GM19452 (cell line): ENCODE measurements around the gene ZKSCAN3.
A peak's percentile ranks its signal among the peaks of the same experiment; 100 is the strongest.
"Not testable (repeated sequence)": the region's sequence is repeated elsewhere in the genome, so short reads cannot be mapped to it uniquely, and the experiment has no call there.

ENCODE experiments used
- ATAC-seq: cut with Tn5 transposase; IDR thresholded peaks from one replicate; pipeline ENCODE4 v1.9.1; 2021; ENCODE audit not compliant: unreplicated experiment

The ZKSCAN3 gene

DNA sequence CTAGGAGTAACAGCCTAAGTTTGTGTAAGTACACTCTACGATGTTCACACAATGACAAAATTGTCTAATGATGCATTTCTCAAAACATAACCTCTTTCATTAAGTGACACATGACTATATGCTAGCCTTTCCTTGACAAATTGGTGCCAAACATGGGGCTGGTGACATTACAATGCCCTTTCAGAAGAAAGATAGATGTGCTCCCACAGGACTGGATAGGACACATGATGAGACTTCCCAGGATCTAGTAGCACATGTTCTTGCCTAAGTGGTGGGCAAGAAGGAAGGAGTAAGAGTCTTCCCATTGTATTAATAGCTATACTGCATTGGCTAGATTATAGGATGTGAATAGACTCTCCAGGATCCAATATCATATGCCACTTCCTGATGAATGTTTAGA is 21.5 kb downstream of the ZKSCAN3 start:
- no peak for ATAC-seq

DNA sequence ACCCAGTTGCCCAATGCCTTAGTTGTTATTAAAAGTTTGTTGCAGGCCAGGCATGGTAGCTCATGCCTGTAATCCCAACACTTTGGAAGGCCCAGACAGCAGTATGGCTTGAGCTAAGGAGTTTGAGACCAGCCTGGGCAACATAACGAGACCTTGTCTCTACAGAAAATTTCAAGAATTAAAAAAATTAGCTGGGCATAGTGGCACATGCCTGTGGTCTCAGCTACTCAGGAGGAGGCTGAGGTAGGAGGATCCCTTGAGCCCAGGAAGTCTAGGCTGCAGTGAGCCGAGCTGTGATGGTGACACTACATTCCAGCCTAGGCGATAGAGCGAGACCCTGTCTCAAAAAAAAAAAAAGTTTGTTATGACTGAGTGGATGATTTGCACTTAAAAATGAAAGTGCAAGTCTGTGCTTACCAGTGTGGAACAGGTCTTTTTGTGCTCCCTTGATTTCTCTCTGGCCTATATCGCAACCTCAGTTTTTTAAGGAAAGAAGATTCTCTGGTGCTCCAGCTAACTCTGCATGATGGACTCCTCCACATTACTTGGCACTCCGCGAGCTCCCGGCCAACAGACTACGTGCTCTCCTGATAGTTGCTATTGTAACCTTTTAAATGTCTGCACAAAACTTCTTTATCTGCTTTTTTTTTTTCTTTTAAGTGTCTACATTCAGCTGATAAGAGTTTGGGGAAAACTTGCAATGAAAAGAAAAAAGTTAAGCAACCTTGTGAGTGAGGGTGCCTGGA is 22.1 kb downstream of the ZKSCAN3 start:
- no peak for ATAC-seq

DNA sequence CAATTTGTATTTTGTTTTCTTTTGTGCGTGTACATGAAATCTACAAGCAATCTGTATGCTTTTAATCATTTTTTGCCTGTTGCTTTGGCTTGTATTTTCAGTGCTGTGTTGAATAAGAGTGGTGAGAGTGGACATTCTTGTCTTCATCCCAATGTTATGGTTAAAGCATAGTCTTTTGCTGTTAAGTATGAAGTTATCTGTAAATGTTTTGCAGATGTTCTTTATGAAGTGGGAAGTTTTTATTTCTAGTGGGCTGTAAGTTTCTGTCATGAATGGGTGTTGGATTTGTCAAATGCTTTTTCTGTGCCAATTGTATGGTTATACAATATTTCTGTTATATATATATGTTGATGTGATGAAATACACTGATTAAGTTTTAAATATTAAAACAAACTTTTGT is 24.2 kb downstream of the ZKSCAN3 start:
- no peak for ATAC-seq

DNA sequence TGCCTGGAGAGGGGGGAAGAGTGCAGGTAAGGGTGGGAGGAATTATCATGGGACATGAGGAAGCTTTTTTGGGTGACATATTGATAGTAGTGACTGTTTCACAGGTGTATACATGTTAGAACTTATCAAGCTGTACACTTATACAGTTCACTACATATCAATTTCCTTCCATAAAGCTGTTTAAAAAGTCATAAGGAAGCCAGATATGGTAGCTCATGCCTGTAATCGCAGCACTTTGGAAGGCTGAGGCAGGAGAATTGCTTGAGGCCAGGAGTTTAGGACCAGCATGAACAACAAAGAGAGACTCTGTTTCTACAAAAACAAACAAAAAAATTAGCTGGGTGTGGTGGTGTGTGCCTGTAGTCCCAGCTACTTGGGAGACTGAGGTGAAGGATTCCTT is 28.1 kb downstream of the ZKSCAN3 start:
- ATAC-seq: no peak

DNA sequence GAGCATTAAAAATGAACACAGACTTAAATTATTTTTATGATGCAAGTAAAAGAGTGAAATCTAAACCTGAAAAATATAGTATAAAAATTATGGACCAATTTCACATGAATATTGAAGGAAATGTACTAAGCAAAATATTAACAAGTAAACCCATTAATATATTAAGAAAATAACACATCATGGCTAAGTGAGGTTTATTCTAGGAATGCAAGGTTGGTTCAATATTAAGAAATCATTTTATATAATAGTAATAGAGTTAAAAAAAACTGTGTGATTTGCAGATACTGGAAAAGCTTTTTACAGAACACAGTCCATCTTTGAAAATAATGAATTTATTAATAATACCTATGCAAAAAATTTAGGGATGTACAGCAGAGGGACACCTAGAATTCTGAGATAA is 28.9 kb downstream of the ZKSCAN3 start:
- ATAC-seq: no peak

DNA sequence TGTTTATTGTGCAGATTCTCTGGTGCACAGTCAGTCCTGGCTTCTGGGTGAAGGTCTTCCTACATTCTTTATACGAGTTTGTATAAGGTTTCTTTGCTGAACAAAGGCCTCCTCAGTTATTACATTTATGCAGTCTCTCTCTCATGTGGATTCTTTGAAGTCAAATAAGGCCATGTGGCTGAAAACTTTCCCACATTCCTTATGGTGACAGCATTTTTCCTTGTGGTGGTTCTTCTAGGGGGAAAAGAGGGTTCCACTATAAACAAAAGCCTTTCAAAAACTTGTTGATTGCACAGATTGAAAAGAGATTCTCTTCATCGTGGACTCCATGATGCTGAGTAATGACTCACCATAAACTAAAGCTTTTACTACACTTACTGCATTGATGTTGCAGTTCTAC is 30.6 kb downstream of the ZKSCAN3 start:
- no peak for ATAC-seq

DNA sequence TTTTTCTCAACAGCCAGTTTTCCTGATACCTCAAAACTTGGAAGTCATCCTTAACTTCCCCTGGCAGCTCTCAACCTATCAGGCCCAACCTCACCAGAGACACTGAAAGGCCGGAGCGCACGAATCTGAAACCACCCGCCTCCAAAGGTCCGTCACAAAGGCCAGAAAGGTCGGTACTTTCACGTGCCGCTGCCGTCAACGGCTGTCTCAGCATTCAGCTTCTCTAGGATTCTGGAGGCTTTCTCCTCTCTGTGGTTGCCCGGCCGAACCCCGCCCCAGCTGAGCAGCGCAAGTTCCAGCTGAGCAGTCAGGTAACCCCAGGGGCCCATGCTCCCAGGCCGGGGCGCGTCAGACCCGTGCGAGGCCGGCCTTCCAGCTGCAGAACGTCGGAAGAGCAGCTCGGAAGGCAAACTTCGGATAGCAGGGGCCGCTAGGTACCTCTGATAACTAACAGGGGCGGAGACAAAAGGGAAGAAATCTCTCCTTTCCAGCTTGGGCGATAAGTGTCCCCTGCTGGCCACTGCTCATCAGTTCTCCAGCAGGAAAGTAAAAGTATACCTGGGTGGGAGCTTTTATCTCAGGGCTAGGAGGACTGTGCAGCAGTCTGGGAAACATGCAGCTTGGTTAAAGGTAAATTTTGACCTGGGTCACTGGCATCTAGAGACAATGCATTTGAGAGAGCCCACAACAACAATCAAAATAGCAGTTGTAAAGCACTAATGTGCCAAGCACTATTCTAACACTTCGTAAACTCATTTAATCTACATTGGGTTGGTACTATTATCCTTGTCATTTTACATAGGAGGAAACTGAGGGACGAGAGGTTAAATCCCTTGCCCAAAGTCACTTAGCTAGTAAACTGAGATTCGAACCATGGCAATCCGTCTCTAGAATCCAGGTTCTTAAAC is 33.7 kb downstream of the ZKSCAN3 start:
- peak; percentile 88 for ATAC-seq

DNA sequence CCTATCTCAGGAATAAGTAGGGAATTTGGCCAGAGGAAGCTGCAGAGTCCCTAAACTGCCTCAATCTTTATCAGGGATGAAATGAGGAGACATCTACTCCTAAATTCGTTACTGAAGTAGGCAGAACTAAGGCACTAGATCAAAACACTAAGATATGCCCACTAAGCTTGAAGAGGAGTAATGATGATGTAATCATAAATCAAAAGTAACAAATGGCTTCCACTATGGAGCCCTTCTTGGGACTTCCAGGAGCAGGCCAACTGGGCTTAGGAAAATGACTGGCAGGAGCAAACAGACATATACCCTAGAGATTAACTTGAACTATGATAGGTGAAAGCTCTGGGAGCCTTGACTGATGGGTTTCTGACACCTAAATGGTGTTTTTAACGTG is 34.4 kb downstream of the ZKSCAN3 start:
- ATAC-seq: no peak

DNA sequence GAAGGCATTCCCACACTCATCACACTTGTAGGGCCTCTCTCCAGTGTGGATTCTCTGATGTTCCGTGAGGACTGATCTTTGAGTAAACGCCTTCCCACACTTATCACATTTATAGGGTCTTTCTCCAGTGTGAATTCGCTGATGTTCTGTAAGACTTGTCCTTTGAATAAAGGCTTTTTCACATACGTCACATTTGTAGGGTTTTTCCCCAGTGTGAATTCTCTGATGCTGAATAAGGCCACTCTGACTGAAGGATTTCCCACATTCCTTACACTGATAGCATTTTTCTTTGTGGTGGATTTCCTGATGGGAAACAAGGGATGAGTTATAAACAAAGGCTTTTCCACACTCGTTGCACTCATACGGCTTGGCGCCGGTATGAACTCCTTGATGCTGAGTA is 40.9 kb downstream of the ZKSCAN3 start:
- ATAC-seq: no peak

DNA sequence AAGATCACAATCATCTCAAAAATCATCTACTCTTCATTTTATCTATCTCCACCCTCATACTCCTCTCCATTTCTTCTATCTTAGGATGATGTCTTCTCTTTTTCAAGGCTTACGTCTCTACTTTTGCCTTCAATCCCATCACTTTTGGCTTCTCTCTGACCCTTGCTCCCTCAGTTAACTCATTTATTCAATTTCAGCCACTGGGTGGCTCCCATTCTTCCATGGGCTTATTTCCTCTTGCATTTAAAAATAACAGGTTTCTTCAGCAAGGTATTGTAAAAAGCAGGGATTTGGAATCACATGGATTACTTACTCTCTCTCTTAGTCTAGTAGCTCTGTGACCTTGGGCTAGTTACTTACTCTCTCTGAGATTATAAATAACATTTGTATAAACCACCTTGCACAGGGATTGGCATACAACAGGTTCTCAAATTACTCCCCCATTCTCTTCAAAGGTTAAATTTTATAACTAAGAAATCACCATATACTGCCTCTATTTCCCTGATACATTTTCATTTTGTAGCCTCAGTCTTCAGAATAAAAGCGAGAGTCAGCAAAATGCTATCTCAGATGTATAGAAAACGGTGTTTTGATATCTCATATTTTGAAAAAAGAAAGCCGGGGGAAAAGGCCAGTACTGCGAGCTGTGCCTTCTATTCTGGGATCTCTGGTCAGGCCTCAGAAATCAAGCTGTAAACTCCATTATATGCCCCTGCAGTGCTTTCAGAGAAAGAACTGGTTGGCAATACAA is 44.3 kb downstream of the ZKSCAN3 start:
- ATAC-seq: no peak

DNA sequence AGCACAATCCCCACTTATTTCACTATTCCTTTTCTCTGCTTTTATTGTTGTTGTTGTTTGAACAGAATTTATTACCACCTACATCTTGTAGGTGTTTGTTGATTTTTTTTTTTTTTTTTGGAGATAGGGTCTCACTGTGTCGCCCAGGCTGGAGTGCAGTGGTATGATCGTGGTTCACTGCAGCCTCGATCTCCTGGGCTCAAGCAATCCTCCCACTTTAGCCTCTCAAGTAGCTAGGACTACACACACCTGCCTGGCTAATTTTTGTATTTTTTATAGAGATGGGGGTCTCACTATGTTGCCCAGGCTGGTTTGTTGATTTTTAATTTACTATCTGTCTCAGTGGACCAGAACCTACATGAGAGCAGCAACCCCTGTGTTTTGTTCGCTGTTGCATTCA is 46.2 kb downstream of the ZKSCAN3 start:
- no peak for ATAC-seq

DNA sequence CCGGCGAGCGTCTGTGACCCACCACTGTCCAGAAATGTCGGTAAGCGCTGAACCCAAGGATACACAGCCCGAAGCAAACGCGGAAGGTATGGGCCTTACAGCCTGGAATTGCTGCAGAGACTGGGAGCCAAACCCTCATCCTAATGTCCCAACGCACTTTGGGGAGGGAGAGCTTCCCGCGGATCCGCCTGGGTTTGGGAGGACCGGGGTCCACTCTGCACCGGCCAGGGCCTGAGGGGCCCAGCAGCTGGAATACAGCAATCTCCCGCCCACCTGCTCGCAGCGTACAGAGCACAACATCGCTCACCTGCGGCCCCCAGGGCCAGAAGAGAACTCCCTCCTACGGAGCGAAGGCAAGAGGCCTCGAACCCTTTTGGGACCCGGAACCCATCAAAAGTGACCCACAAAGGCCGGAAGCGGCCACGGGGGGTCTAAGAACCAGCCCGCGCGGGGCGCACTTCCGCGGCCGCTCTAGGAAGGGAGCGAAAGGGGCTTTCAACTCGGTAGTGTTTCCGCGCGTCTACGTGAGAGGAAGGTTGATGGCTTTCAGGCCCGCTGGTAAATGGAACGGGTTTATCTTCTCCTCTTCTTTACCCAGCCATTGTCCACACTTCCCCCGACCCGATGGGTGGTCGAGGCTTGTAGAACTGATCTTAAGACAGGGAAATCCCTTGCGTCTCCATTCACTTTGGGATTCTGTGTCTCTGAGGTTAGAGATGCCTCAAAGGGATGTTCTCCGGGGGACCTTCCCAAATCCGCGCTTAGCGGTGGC is 49.8 kb downstream of the ZKSCAN3 start, which contains the start of gene ZSCAN12:
ZSCAN12 (minus strand) TSS at position 398 of the 772 bp plus-strand sequence. CDS start 1,342 bp downstream, outside the sequence.
- ATAC-seq: peak; percentile 83

DNA sequence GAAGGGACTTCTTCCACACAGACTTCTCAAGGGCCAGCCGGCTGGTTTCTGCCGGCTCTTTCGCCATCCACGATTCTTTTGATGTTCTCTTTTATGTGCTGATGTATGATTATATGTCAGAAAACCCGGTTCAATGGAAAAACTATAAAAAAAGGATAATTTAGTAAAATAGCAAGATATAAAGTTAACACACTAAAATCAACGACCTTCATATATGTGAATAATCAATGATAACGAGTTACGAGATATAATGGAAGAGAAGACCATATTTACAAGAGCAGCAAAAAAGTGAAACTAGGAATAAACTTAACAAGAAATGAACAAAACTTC is 50.3 kb downstream of the ZKSCAN3 start:
- no peak for ATAC-seq

DNA sequence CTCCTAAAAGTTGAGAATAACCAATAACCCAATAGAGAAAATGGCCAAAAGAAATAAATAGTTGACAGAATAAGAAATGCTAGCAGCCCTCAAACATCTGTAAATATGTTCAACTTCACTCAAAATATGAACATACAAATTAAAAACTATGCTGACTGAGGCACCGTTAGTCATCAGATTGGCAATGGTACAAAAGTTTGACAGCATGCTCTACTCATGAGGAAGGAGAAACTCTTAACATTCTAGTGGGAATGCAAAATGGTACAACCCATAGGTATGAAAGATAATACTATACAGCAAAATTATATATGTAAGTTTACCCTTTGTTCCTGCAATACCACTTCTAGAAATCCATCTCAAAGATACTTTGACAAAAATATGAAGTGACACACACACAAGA is 51.4 kb downstream of the ZKSCAN3 start:
- no peak for ATAC-seq

DNA sequence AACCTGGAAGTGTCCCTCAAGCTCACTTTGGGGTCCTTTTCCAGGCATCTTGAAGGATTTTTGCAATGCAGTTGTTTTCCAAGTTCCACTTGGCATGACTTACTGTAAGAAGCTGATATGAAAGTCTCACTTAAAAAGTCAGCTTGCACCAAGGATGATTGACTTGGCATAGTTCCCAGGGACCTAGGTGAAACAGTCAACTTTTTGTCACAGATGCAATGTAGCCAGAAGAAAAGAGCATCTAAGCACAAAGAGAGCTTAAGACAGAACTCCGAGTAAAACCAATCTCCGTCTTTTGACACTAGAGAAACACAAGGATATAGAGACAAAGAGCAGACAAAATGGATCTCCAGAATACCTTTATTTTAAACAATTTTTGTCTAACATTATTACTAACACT is 52.5 kb downstream of the ZKSCAN3 start:
- no peak for ATAC-seq

DNA sequence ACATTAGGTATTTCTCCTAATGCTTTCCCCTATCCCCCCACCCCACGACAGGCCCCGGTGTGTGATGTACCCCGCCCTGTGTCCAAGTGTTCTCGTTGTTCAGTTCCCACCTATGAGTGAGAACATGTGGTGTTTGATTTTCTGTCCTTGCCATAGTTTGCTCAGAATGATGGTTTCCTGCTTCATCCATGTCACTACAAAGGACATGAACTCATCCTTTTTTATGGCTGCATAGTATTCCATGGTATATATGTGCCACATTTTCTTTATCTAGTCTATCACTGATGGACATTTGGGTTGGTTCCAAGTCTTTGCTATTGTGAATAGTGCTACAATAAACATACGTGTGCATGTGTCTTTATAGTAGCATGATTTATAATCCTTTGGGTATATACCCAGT is 54.2 kb downstream of the ZKSCAN3 start:
- not testable (repeated sequence) for ATAC-seq

DNA sequence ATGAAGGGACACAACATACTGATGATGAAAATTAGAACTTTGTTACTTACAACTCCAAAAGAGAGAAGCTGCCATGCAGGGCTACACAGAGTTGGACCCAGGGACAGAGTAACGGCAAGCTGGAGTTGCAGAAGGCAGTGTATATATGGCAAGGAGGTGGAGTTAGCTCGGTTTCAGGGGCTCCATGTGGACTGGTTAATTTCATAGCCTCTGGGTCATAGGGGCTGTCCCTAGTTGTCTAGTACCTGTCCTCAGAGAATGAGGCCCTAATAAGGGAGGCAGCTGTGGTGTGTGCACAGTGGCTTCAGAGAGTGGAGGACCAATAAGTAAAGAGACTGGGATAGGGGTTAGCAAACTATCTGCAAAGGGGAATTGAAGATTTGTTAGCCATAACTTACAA is 57.7 kb downstream of the ZKSCAN3 start:
- ATAC-seq: no peak

DNA sequence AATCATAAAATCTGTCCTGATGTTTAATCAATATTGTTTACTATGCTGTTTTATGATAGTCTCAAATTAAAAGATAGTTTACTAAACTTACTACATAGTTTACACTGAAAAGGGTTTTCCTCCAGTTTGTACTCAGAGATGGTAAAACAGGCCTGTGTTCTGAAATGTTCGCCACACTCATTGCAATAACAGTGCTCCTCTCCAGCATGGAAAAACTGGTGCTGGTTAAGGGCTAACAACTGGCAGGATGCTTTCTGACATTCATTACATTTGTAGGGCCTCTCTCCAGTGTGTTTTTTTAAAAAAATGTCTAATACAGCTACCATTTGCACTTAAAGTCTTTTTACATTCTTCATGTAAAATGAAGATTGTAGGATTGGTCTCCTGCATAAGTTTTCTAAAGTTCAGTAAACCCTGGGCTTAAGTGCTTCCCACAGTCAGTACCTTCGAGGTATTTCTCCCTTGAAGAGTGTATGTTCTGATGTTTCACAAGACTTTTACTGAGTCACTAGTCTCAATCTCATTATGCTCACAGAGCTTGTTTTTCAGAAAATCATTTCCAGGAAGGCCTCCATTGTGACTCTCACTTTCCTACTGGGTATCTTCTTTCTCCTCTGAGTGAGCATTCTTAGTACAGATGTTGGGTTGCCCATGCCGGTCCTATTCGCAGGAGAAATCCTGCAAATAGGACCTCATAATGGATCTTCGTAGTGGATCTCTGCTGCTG is 58.5 kb downstream of the ZKSCAN3 start:
- ATAC-seq: no peak

DNA sequence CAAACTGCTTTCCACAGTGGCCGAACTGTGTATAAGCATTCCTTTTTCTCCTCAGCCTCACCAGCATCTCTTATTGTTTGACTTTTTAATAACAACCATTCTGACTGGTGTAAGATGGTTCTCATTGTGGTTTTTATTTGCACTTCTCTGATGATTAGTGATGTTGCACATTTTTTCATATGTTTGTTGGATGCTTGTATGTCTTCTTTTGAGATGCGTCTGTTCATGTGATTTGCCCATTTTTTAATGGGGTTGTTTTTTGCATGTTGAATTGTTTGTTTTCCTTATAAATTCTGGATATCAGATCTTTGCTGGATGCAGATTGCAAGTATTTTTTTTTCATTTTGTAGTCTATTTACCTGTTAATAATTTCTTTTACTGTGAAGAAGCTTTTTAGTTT is 61.0 kb downstream of the ZKSCAN3 start:
- no peak for ATAC-seq

DNA sequence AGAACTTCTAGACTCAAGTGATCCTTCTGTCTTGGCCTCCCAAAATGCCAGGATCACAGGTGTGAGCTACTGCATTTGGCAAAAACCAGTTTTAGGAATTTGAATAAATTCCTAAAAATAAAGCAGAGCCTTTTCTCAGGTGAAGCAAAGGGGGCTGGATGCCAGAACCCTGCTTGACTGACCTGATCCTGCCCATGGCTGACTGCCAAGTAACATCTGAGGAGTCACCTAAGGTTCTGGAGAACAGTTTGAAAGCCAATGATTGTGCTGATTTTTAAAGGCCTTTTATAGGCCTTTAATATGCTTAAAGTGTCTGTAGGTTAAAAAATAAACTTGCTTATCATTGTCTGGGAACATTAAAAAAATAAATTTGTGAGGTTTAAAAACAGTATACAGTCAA is 63.9 kb downstream of the ZKSCAN3 start:
- ATAC-seq: no peak
